NCI-H2196 (cell line): ENCODE measurements around the gene RGS11.
"Not testable (repeated sequence)": the region's sequence is repeated elsewhere in the genome, so short reads cannot be mapped to it uniquely, and the experiment has no call there.

Experiments
- DNase-seq: peaks from one replicate; lab custom pipeline; 2025; ENCODE audit not compliant: unreplicated experiment; lab: John Stamatoyannopoulos, UW

The RGS11 gene

DNA sequence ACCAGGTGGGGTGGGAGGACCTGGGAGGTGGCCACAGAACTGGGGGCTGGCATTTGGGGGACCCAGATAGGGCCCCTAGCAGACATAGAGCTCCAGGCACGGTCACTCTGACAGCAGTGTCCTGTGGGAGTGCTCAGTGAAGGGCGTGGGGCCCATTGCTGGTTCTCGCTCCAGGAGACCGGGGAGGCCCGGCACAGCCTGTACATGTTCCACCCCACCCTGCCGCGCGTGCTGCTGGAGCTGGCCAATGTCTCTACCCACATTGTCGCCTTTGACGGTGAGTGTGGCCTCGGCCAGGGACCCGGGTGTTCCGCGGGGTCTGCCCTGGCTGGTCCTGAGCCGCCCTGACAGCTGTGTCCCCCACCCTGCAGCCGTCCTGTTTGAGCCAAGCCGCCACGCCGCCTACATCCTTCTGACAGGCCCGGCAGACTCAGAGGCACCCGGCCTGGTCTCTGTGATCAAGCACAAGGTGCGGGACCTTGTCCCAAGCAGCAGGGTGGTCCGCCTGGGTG lies 11.2 kb downstream of the RGS11 start:
- DNase-seq = no peak

GRCh38 chr16:263944-264343 lies 11.8 kb downstream of the RGS11 start:
- no peak for DNase-seq

GRCh38 chr16:263182-263774 lies 12.5 kb downstream of the RGS11 start:
- no peak for DNase-seq

GRCh38 chr16:262121-262745 lies 13.5 kb downstream of the RGS11 start:
- no peak for DNase-seq

GRCh38 chr16:261031-261691 lies 14.6 kb downstream of the RGS11 start:
- no peak for DNase-seq

GRCh38 chr16:260326-260725 lies 15.4 kb downstream of the RGS11 start:
- DNase-seq = no peak

- no peak for DNase-seq
Observed at GRCh38 chr16:259814-260253, 15.9 kb downstream of the RGS11 start.

DNA sequence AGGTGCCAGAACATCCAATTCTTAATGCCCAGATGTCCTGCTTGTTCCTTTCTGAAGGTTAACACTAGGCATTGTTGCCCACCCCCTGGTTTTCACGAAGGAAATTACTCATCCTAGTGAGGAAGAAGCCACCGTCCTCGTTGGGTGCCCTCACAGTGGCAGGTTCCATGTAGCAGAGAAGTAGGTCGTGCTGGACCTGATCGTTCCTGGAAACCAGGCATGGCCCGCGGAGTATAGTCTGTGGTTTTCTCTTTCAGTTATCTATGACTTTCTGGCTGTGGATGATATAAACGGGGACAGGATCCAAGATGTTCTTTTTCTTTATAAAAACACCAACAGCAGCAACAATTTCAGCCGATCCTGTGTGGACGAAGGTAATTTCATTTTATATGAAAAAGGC lies 16.5 kb downstream of the RGS11 start:
- no peak for DNase-seq

DNA sequence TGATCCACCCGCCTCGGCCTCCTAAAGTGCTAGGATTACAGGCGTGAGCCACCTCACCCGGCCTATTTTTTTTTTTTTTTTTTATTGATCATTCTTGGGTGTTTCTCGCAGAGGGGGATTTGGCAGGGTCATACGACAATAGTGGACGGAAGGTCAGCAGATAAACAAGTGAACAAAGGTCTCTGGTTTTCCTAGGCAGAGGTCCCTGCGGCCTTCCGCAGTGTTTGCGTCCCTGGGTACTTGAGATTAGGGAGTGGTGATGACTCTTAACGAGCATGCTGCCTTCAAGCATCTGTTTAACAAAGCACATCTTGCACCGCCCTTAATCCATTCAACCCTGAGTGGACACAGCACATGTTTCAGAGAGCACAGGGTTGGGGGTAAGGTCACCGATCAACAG lies 17.7 kb downstream of the RGS11 start:
- not testable (repeated sequence) for DNase-seq

- DNase-seq = no peak
Observed at GRCh38 chr16:255183-255582, 20.6 kb downstream of the RGS11 start.

DNA sequence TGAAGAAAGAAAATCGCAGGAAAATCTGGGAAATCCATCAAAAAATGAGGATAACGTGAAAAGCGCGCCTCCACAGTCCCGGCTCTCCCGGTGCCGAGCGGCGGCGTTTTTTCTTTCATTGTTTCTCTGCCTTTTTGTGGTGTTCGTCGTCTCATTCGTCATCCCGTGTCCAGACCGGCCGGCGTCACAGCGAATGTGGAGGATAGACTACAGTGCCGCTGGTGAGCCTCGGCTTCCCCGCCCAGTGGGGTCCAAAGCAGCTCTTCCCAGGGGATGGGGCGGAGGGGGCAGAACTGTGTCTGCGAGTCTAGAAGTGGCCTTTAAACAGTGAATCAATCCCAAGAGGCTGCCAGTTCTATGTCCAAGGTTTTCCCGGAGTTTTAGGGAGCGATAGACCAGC lies 21.3 kb downstream of the RGS11 start:
- no peak for DNase-seq

GRCh38 chr16:253833-254232 lies 21.9 kb downstream of the RGS11 start:
- DNase-seq = no peak

- DNase-seq = no peak
Observed at GRCh38 chr16:252366-253337, 23.1 kb downstream of the RGS11 start.

DNA sequence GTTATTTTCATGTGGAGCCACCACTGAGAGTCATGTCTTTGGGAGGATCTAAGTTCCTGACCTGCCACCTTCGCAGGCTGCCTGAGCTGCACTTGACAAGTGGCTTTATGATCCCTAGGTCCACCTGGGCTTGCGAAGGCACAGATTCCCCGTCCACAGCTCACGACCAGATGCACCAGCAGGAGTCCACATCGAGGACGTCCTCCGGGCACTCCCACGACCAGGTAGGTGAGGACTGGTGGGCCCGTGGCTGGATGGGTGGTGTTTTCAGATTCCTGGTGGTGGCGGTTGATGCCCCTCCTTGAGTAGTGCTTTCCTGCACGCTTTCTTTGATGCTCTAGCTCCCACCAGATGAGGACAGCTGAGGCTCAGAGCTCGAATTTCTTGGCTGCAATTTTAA lies 26.3 kb downstream of the RGS11 start:
- no peak for DNase-seq

GRCh38 chr16:247027-247426 lies 28.7 kb downstream of the RGS11 start:
- no peak for DNase-seq

DNA sequence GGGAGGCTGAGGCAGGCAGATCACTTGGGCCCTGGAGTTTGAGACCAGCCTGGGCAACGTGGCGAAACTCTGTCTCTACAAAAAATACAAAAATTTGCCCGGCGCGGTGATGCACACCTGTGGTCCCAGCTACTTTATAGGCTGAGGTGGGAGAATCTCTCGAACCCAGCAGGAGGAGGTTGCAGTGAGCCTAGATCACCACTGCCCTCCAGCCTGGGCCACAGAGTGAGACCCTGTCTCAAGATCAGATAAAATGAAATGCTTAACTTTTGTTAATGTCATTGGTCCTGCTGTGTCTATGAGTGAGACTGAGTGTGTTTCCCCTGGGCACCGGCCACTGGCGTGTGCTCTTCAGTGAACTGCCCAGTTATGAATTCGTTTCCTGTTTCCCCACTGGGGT lies 30.6 kb downstream of the RGS11 start:
- DNase-seq = no peak

DNA sequence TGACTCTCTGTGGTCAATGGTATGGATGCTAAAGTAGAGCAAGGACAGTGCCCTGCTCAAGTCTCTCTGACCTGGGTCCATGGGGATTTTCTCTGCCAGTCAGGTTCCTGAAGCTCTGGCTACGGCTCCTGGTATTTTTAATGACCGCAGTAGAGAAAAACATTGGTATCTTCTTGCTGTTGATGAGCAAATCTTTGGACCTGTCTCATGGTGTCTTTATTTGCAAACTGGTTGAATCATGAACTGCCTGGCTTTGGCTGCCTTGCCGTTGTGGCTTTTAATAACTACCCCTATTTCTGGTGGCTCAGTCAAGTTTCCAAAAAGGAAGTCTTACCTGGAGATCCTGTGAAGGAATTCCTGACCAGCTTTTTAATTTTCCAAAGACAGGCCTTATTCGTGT lies 32.4 kb downstream of the RGS11 start:
- DNase-seq = no peak

DNA sequence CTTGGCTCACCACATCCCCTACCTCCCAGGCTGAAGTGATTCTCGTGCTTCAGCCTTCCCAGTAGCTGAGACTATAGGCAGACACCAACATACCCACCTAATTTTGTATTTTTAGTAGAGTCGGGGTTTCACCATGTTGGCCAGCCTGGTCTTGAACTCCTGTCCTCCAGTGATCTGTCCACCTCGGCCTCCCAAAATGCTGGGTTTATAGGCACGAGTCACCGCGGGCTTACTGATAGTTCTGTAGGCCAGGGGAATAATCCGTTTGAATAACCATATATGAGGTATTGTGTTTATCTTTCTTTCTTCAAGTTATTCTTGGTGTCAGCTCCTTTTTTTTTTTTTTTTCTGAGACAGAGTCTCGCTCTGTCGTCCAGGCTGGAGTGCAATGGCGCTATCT lies 33.5 kb downstream of the RGS11 start:
- DNase-seq = no peak

DNA sequence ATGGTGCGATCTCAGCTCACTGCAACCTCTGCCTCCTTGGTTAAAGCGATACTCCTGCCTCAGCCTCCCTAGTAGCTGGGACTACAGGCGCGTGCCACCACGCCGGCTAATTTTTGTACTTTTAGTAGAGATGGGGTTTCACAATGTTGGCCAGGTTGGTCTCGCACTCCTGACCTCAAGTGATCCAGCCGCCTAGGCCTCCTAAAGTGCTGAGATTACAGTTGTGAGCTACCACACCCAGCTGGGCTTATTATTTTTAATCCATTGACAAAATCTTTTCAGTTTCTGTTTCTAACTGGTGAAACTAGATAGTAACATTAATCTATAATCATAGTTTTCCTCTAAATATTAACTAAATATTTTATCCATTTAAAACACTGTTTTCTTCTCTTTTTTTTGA lies 35.2 kb downstream of the RGS11 start:
- no peak for DNase-seq

GRCh38 chr16:239948-240277 lies 35.8 kb downstream of the RGS11 start:
- no peak for DNase-seq
